Measurements from ENCODE around the gene TPI1.
A peak's percentile ranks its signal among the peaks of the same experiment; 100 is the strongest.

DNA sequence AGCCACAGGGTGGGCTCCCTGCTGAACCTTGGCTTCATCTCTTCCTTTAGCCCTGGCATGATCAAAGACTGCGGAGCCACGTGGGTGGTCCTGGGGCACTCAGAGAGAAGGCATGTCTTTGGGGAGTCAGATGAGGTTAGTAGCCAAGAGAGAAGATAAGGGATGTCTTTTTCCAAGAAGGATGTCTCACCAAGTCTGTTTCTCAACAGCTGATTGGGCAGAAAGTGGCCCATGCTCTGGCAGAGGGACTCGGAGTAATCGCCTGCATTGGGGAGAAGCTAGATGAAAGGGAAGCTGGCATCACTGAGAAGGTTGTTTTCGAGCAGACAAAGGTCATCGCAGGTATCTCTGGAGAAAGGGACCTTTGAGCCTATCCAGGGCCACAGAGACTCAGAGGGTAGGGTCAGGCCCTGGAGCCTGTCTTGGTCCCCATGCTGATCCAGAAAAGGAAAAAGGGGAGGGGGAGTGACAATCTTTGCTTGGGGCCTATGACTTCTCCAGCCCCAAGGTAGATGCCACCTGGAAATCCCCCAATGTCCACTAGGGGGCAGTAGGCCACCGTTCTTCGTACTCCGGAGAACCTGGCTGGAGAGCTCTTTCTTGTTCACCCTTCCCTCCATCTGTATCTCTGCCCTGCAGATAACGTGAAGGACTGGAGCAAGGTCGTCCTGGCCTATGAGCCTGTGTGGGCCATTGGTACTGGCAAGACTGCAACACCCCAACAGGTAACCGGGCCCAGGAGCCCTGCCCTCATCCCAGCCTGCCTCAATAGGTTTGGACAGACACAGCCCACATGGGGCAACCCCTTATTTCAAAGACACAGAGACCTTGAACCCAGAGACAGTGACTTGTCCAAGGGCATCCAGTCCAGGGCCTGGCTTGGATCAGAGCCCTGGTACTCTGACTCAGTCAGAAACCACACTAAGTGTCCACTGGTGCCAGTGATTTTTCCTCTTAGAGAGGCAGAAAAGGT is 2.0 kb downstream of the TPI1 start:
- TF ChIP-seq, protein P1, sequence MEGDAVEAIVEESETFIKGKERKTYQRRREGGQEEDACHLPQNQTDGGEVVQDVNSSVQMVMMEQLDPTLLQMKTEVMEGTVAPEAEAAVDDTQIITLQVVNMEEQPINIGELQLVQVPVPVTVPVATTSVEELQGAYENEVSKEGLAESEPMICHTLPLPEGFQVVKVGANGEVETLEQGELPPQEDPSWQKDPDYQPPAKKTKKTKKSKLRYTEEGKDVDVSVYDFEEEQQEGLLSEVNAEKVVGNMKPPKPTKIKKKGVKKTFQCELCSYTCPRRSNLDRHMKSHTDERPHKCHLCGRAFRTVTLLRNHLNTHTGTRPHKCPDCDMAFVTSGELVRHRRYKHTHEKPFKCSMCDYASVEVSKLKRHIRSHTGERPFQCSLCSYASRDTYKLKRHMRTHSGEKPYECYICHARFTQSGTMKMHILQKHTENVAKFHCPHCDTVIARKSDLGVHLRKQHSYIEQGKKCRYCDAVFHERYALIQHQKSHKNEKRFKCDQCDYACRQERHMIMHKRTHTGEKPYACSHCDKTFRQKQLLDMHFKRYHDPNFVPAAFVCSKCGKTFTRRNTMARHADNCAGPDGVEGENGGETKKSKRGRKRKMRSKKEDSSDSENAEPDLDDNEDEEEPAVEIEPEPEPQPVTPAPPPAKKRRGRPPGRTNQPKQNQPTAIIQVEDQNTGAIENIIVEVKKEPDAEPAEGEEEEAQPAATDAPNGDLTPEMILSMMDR (IDR thresholded peaks at IDR 0.05): peak; percentile 78 to 98 (median 88)
- no peak for TF ChIP-seq POLR2A (IDR thresholded peaks at IDR 0.05)

Data from thyroid gland (tissue), 4 donors.